HCT116 (cell line): ENCODE results near the gene NXPH1. TPM values are rescaled to one million over a fixed set of nuclear protein-coding genes. Genes with fewer than 3 reads are reported as not detected.

Source experiments
- ATAC-seq: fragments of 200-7000 bp; cut with Tn5 transposase; 2 replicates; pipeline ENCODE4 v1.9.1; 2020; ENCODE audit warnings: mild to moderate bottlenecking, moderate library complexity
- BruUV-seq: library from RNA; stranded (reverse); fragments of 400-500 nt; replicated peaks from 2 replicates; lab custom pipeline; 2021; lab: Mats Ljungman, UMichigan
- CTCF ChIA-PET: fragments of 300-600 bp; sonication (Branson Sonifier 250); formaldehyde crosslinking; loops from one replicate; lab custom pipeline; 2021; ENCODE audit warnings: antibody characterized with exemption; lab: Charles Lee
- POLR2A ChIA-PET: fragments of 300-600, 350-600 bp; sonication (Branson Sonifier 250); formaldehyde crosslinking; loops from one replicate; lab custom pipeline; 2021; ENCODE audit warnings: antibody characterized with exemption; lab: Charles Lee
- RAD21 ChIA-PET, 2 experiments: fragments of 300-600 bp; sonication (Branson Sonifier 250); formaldehyde crosslinking; loops; one replicate each; lab custom pipeline; 2023; ENCODE audit warnings: low total read pairs in 2 of 2; ENCODE audit not compliant: uncharacterized antibody in 2 of 2, unreplicated experiment in 2 of 2, low non-redundant PET in 1 of 2; lab: Charles Lee
- DNase-seq: peaks from one replicate; pipeline ENCODE4 v3.0.0-alpha.2; 2010; ENCODE audit warnings: low read depth, low spot score
- H2AFZ ChIP-seq: fragments of 200-600 bp; shearing (Covaris generic), sonication (generic); 2 replicates; pipeline ENCODE4 v1.6.1; 2017; ENCODE audit warnings: low read depth, mixed run types, mixed read lengths, antibody characterized with exemption, low read length; ENCODE audit not compliant: poor library complexity, severe bottlenecking
- H3K27ac ChIP-seq: 2 replicates; pipeline ENCODE4 v1.5.1; 2012; ENCODE audit warnings: low read depth, low read length
- H3K27me3 ChIP-seq: fragments of 200-600 bp; sonication (generic); 2 replicates; pipeline ENCODE4 v1.6.1; 2016; ENCODE audit warnings: mixed run types, low read length, mixed read lengths; ENCODE audit not compliant: insufficient read depth
- H3K36me3 ChIP-seq, 2 experiments: fragments of 200-500 bp in 1 of 2; fragments of 200-600 bp in 1 of 2; sonication (Bioruptor generic) in 1 of 2; sonication (generic) in 1 of 2; 2 replicates each; pipeline versions ENCODE4 v1.5.1 to v1.6.1; 2014 to 2016; ENCODE audit warnings: low read length in 2 of 2, inconsistent platforms in 1 of 2, mixed read lengths in 1 of 2, mixed run types in 1 of 2; ENCODE audit not compliant: insufficient read depth in 2 of 2, control insufficient read depth in 1 of 2
- H3K4me1 ChIP-seq, 2 experiments: fragments of 200-600 bp in 1 of 2; sonication (generic) in 1 of 2; 2 replicates each; pipeline versions ENCODE4 v1.5.1 to v1.6.1; 2012 to 2017; ENCODE audit warnings: low read length in 2 of 2, inconsistent platforms in 1 of 2, mild to moderate bottlenecking in 1 of 2, mixed read lengths in 1 of 2, mixed run types in 1 of 2, moderate library complexity in 1 of 2; ENCODE audit not compliant: insufficient read depth in 2 of 2, control insufficient read depth in 1 of 2
- H3K4me2 ChIP-seq: fragments of 200-600 bp; sonication (generic); 2 replicates; pipeline ENCODE4 v1.6.1; 2017; ENCODE audit warnings: mixed run types, low read length, mixed read lengths
- H3K4me3 ChIP-seq, 2 experiments: fragments of 200-600 bp in 1 of 2; sonication (generic) in 1 of 2; replicated peaks in 1 of 2; 2 replicates each; pipeline ENCODE4 v1.5.1; 2011 to 2016; ENCODE audit warnings: low read length in 2 of 2, control low read depth in 1 of 2, low read depth in 1 of 2, mild to moderate bottlenecking in 1 of 2, mixed read lengths in 1 of 2, mixed run types in 1 of 2
- H3K79me2 ChIP-seq: fragments of 200-600 bp; sonication (generic); 2 replicates; pipeline ENCODE4 v1.6.1; 2017; ENCODE audit warnings: mild to moderate bottlenecking, mixed run types, low read length, moderate library complexity, mixed read lengths; ENCODE audit not compliant: insufficient read depth
- H3K9ac ChIP-seq: fragments of 200-600 bp; sonication (generic); 2 replicates; pipeline ENCODE4 v1.6.1; 2016; ENCODE audit warnings: low read length, mixed read lengths
- H3K9me2 ChIP-seq: fragments of 200-600 bp; sonication (generic), shearing (Covaris generic); 2 replicates; pipeline ENCODE4 v1.6.1; 2017; ENCODE audit warnings: mixed run types, mild to moderate bottlenecking, moderate library complexity; ENCODE audit not compliant: insufficient read depth
- H3K9me3 ChIP-seq, 2 experiments: fragments of 200-500 bp in 1 of 2; fragments of 200-600 bp in 1 of 2; sonication (Bioruptor generic) in 1 of 2; sonication (generic) in 1 of 2; 2 replicates each; pipeline ENCODE4 v1.6.1; 2014 to 2017; ENCODE audit warnings: low read length in 2 of 2, mixed read lengths in 2 of 2, inconsistent platforms in 1 of 2, low read depth in 1 of 2, mild to moderate bottlenecking in 1 of 2, mixed run types in 1 of 2, moderate library complexity in 1 of 2; ENCODE audit not compliant: control insufficient read depth in 1 of 2, insufficient read depth in 1 of 2
- H4K20me1 ChIP-seq: fragments of 200-600 bp; sonication (generic), shearing (Covaris generic); 2 replicates; pipeline ENCODE4 v1.6.1; 2017; ENCODE audit warnings: mixed run types, mild to moderate bottlenecking, moderate library complexity; ENCODE audit not compliant: insufficient read depth
- EGR1 ChIP-seq: IDR thresholded peaks from 2 replicates; pipeline ENCODE4 v1.6.1; 2012; ENCODE audit warnings: low read depth
- ELF1 ChIP-seq: IDR thresholded peaks from 2 replicates; pipeline ENCODE4 v1.6.1; 2012; ENCODE audit warnings: low read depth, borderline replicate concordance
- FOSL1 ChIP-seq: IDR thresholded peaks from 2 replicates; pipeline ENCODE4 v1.6.1; 2012; ENCODE audit warnings: low read depth
- POLR2AphosphoS5 ChIP-seq: IDR thresholded peaks from 2 replicates; pipeline ENCODE4 v1.6.1; 2011; ENCODE audit warnings: mild to moderate bottlenecking, low read depth, low read length, moderate library complexity
- YY1 ChIP-seq: IDR thresholded peaks from 2 replicates; pipeline ENCODE4 v1.6.1; 2011; ENCODE audit warnings: low read length, low read depth, moderate library complexity, mild to moderate bottlenecking; ENCODE audit not compliant: insufficient replicate concordance; ENCODE audit errors: extremely low read depth
- intact Hi-C: fragments of 100-400 bp; cut with micrococcal nuclease; formaldehyde crosslinking; loops from 2 replicates; pipeline ENCODE4 v1.10.0; 2022
- total RNA-seq: library from RNA; stranded (reverse); gene quantifications from one replicate; pipeline ENCODE4 v1.2.1, GENCODE V29; 2021; ENCODE audit not compliant: unreplicated experiment
- TF ChIP-seq, protein P1 (sequence below): IDR thresholded peaks from 2 replicates; pipeline ENCODE4 v1.6.1; 2012
- TF ChIP-seq, protein P2 (sequence below): IDR thresholded peaks from 2 replicates; pipeline ENCODE4 v1.6.1; 2012; ENCODE audit warnings: low read depth

The NXPH1 gene
- total RNA-seq, 1 experiment from 2014 or later: 0.17 TPM

DNA sequence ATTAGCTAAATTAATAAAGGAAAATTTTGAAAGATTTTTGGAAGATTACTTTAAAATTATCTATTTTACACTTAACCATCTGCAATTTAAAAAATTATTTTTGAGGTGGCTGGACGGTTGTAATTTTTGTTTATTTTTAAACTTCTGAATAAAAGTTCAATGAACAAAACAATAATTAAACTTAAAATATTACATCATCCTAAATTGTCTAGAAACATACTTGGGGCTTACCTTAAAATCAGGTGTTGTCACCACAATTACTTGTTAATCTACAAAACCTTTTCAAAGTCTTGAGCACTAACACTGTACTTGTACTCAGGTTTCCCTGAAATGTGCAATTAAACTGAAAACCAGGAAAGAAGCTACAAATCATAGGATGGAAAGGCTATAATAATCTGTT lies 328.3 kb downstream of the NXPH1 start:
- ATAC-seq: no peak
- H3K9me2 ChIP-seq: no peaks in the 10 kb centered on the region
- H3K4me3 ChIP-seq: no peak overlapping the region
- no peaks in the 10 kb centered on the region for H3K79me2 ChIP-seq
- H2AFZ ChIP-seq: no peak overlapping the region
- no peak overlapping the region for H3K27ac ChIP-seq
- peaks cover 0 to 3% of the 10 kb centered on the region in 2 experiments; a peak in 1 of 4 replicates for H3K9me3 ChIP-seq
- H3K27me3 ChIP-seq: no peaks in the 10 kb centered on the region
- H3K4me2 ChIP-seq: no peak overlapping the region
- intact Hi-C loops: no loop called here
- ChIA-PET POLR2A (no interaction called here), RAD21 (no interaction called here), CTCF (no interaction called here)
- H3K4me1 ChIP-seq: no peaks in the 10 kb centered on the region
- no peaks in the 10 kb centered on the region for H3K36me3 ChIP-seq
- TF ChIP-seq FOSL1: no peak
- TF ChIP-seq, protein P1, sequence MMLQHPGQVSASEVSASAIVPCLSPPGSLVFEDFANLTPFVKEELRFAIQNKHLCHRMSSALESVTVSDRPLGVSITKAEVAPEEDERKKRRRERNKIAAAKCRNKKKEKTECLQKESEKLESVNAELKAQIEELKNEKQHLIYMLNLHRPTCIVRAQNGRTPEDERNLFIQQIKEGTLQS: no peak
- TF ChIP-seq EGR1: no peak
- no peak for TF ChIP-seq YY1
- TF ChIP-seq, protein P2, sequence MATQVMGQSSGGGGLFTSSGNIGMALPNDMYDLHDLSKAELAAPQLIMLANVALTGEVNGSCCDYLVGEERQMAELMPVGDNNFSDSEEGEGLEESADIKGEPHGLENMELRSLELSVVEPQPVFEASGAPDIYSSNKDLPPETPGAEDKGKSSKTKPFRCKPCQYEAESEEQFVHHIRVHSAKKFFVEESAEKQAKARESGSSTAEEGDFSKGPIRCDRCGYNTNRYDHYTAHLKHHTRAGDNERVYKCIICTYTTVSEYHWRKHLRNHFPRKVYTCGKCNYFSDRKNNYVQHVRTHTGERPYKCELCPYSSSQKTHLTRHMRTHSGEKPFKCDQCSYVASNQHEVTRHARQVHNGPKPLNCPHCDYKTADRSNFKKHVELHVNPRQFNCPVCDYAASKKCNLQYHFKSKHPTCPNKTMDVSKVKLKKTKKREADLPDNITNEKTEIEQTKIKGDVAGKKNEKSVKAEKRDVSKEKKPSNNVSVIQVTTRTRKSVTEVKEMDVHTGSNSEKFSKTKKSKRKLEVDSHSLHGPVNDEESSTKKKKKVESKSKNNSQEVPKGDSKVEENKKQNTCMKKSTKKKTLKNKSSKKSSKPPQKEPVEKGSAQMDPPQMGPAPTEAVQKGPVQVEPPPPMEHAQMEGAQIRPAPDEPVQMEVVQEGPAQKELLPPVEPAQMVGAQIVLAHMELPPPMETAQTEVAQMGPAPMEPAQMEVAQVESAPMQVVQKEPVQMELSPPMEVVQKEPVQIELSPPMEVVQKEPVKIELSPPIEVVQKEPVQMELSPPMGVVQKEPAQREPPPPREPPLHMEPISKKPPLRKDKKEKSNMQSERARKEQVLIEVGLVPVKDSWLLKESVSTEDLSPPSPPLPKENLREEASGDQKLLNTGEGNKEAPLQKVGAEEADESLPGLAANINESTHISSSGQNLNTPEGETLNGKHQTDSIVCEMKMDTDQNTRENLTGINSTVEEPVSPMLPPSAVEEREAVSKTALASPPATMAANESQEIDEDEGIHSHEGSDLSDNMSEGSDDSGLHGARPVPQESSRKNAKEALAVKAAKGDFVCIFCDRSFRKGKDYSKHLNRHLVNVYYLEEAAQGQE: no peak
- no peak for DNase-seq
- BruUV-seq: no TSS peak
- H3K9ac ChIP-seq: no peak overlapping the region
- no peaks in the 10 kb centered on the region for H4K20me1 ChIP-seq

DNA sequence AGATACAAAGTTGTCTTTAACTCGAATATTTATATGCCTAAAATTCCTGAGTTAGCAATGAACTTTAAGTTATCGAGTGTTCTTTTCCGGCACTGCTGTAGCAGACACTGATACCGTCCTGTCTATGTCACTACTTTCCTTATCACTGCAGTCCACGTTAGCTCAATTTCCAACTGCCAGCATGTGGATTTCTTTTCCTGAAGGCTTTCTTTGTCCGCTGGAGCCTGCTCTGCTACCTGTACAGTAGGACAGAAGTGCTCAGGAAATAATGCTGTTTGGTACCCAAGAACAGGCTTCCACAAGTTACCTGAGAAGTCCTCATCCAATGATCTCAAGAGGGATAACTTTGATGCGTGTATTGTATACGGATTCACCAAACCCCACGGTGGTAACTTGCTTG lies 329.4 kb downstream of the NXPH1 start:
- ChIA-PET RAD21 (no interaction called here), POLR2A (no interaction called here), CTCF (no interaction called here)
- Histone ChIP-seq H3K27ac (no peak overlapping the region), H2AFZ (no peak overlapping the region), H3K9me2 (no peaks in the 10 kb centered on the region), H3K36me3 (no peaks in the 10 kb centered on the region), H3K4me1 (no peaks in the 10 kb centered on the region), H3K4me3 (no peak overlapping the region), H4K20me1 (no peaks in the 10 kb centered on the region), H3K9ac (no peak overlapping the region), H3K79me2 (no peaks in the 10 kb centered on the region), H3K4me2 (no peak overlapping the region), H3K27me3 (no peaks in the 10 kb centered on the region), H3K9me3 (peaks cover 0 to 4% of the 10 kb centered on the region in 2 experiments; a peak in 1 of 4 replicates)
- TF ChIP-seq POLR2AphosphoS5: no peak
- TF ChIP-seq ELF1: no peak
- intact Hi-C loops: no loop called here
- BruUV-seq: no TSS peak
- no peak for DNase-seq
- no peak for ATAC-seq
